BJ (cell line): ENCODE data around the gene DNAH1. TPM values are rescaled to one million over a fixed set of nuclear protein-coding genes. Genes with fewer than 3 reads are reported as not detected.

Experiments
- CTCF ChIA-PET: fragments of 350-600 bp; formaldehyde crosslinking; extraction: SDS; loops from one replicate; lab custom pipeline; 2021; ENCODE audit warnings: antibody characterized with exemption, inconsistent platforms; lab: Yijun Ruan, JAX
- POLR2A ChIA-PET: fragments of 300-600 bp; sonication (Branson Sonifier 250); formaldehyde crosslinking; extraction: SDS; loops from one replicate; lab custom pipeline; 2021; ENCODE audit warnings: antibody characterized with exemption; lab: Charles Lee
- DNase-seq: peaks from one replicate; pipeline ENCODE4 v3.0.0-alpha.2; 2011; ENCODE audit warnings: low read depth
- H3K27me3 ChIP-seq: 2 replicates; pipeline ENCODE4 v1.6.0; 2011; ENCODE audit warnings: low read length; ENCODE audit not compliant: control insufficient read depth, insufficient read depth
- H3K36me3 ChIP-seq: 2 replicates; pipeline ENCODE4 v1.5.1; 2011; ENCODE audit warnings: low read length; ENCODE audit not compliant: control insufficient read depth, insufficient read depth
- H3K4me3 ChIP-seq: 2 replicates; pipeline ENCODE4 v1.5.1; 2011; ENCODE audit warnings: low read depth, mild to moderate bottlenecking, control low read depth, low read length
- polyA plus RNA-seq: library from polyadenylated mRNA; depleted of rRNA; stranded (reverse); fragments of >200 nt; gene quantifications from 2 replicates; pipeline ENCODE4 v1.2.3, GENCODE V29; 2011
- TF ChIP-seq, protein P1 (sequence below): IDR thresholded peaks from 2 replicates; pipeline ENCODE4 v1.5.1; 2011; ENCODE audit warnings: low read depth, mild to moderate bottlenecking, control low read depth, inconsistent platforms, low read length, moderate library complexity; ENCODE audit not compliant: insufficient read depth

The DNAH1 gene
- polyA plus RNA-seq, 1 experiment, result 4.8 TPM

- ChIA-PET CTCF (interaction anchor here (0.5 to 2.2 kb wide), 8 partner anchors 10 to 130 kb away, joined by 3 to 12 read pairs (median 4); no protein-coding TSS in a partner anchor), POLR2A (no interaction called here)
- 0 out of 2 replicates have a peak, but pooled peaks cover 2% of the 10 kb centered on the region for H3K36me3 ChIP-seq
- TF ChIP-seq, protein P1, sequence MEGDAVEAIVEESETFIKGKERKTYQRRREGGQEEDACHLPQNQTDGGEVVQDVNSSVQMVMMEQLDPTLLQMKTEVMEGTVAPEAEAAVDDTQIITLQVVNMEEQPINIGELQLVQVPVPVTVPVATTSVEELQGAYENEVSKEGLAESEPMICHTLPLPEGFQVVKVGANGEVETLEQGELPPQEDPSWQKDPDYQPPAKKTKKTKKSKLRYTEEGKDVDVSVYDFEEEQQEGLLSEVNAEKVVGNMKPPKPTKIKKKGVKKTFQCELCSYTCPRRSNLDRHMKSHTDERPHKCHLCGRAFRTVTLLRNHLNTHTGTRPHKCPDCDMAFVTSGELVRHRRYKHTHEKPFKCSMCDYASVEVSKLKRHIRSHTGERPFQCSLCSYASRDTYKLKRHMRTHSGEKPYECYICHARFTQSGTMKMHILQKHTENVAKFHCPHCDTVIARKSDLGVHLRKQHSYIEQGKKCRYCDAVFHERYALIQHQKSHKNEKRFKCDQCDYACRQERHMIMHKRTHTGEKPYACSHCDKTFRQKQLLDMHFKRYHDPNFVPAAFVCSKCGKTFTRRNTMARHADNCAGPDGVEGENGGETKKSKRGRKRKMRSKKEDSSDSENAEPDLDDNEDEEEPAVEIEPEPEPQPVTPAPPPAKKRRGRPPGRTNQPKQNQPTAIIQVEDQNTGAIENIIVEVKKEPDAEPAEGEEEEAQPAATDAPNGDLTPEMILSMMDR, result no peak
- no peak for DNase-seq
- no peak overlapping the region for H3K4me3 ChIP-seq
- no peaks in the 10 kb centered on the region for H3K27me3 ChIP-seq
Measured at GRCh38 chr3:52350981-52351761, 35.1 kb downstream of the DNAH1 start.

- TF ChIP-seq, protein P1, result no peak
- Histone ChIP-seq H3K36me3 (0 out of 2 replicates have a peak, but pooled peaks cover 2% of the 10 kb centered on the region), H3K27me3 (no peaks in the 10 kb centered on the region), H3K4me3 (no peak overlapping the region)
- ChIA-PET POLR2A (no interaction called here), CTCF (interaction anchor here (0.8 to 2.2 kb wide), 6 partner anchors 10 to 348 kb away, joined by 3 to 12 read pairs (median 4); no protein-coding TSS in a partner anchor)
- no peak for DNase-seq
Measured at GRCh38 chr3:52351762-52352368, 35.7 kb downstream of the DNAH1 start.

- TF ChIP-seq, protein P1, result no peak
- 0 out of 2 replicates have a peak, but pooled peaks cover 2% of the 10 kb centered on the region for H3K36me3 ChIP-seq
- DNase-seq, result no peak
- CTCF ChIA-PET, result interaction anchor here (0.9 to 2.2 kb wide), 6 partner anchors 13 to 349 kb away, joined by 3 to 12 read pairs (median 4); no protein-coding TSS in a partner anchor
- POLR2A ChIA-PET, result no interaction called here
- no peaks in the 10 kb centered on the region for H3K27me3 ChIP-seq
- no peak overlapping the region for H3K4me3 ChIP-seq
Measured at GRCh38 chr3:52352566-52352965, 36.4 kb downstream of the DNAH1 start.

DNA sequence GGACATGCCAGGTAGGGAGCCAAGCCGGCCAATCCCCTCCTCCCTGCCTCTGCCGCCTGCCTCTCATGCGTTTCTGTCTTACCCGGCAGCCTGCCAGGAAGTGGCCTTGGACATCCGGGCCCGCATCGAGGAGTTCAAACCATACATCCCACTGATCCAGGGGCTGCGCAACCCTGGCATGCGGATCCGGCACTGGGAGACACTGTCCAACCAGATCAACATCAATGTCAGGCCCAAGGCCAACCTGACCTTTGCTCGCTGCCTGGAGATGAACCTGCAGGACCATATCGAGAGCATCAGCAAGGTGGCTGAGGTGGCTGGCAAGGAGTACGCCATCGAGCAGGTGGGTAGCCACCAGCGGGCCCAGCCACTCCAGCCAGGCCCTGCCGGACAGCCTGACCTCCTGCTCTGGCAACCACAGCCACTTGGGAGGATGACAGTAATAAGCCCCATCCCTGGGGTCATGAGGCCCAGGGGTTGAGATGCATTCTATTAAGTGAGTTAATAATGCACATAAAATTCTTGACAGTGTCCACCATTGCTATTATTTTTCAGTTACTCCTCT, 37.3 kb downstream of the DNAH1 start:
- H3K4me3 ChIP-seq, result no peak overlapping the region
- CTCF ChIA-PET, result interaction anchor here (1.2 to 2.2 kb wide), 2 partner anchors 14 to 70 kb away, joined by 3 to 12 read pairs; no protein-coding TSS in a partner anchor
- POLR2A ChIA-PET, result no interaction called here
- peaks cover 2% of the 10 kb centered on the region; the same call in 1 of the 2 replicates for H3K36me3 ChIP-seq
- no peaks in the 10 kb centered on the region for H3K27me3 ChIP-seq
- TF ChIP-seq, protein P1, result no peak
- DNase-seq, result no peak

GRCh38 chr3:52354676-52355075, 38.6 kb downstream of the DNAH1 start:
- CTCF ChIA-PET, result interaction anchor here (1.3 kb wide), 2 partner anchors 93 to 133 kb away, joined by 4 to 6 read pairs; no protein-coding TSS in a partner anchor
- no peak for DNase-seq
- TF ChIP-seq, protein P1, result no peak
- Histone ChIP-seq H3K27me3 (no peaks in the 10 kb centered on the region), H3K4me3 (no peak overlapping the region), H3K36me3 (peaks cover 2% of the 10 kb centered on the region)
- POLR2A ChIA-PET, result no interaction called here
